GM18870 (cell line): ENCODE data around the gene CCL16.

Source experiments
- ATAC-seq: cut with Tn5 transposase; IDR thresholded peaks from one replicate; pipeline ENCODE4 v1.9.1; 2021; ENCODE audit warnings: moderate library complexity; ENCODE audit not compliant: unreplicated experiment

CCL16 gene

GRCh38 chr17:35988164-35988563, 6.9 kb upstream of the CCL16 start:
- no peak for ATAC-seq

- no peak for ATAC-seq
Observed at GRCh38 chr17:35986643-35987042, 5.3 kb upstream of the CCL16 start, which contains the start of gene CCL14. TSS of gene CCL14 (minus strand) at chr17:35986729. CDS start at chr17:35986649, 80 bp downstream.

GRCh38 chr17:35984140-35984539, 2.8 kb upstream of the CCL16 start:
- ATAC-seq: no peak

GRCh38 chr17:35982409-35983191, 1.3 kb upstream of the CCL16 start:
- no peak for ATAC-seq

- no peak for ATAC-seq
Observed at GRCh38 chr17:35981908-35982330, 622 bp upstream of the CCL16 start.

- ATAC-seq: no peak
Observed at GRCh38 chr17:35978346-35978745, 3.0 kb downstream of the CCL16 start.

GRCh38 chr17:35977509-35977908, 3.8 kb downstream of the CCL16 start:
- ATAC-seq: no peak

- ATAC-seq: no peak
Observed at GRCh38 chr17:35973333-35974260, 7.7 kb downstream of the CCL16 start.

- no peak for ATAC-seq
Observed at GRCh38 chr17:35972945-35973332, 8.4 kb downstream of the CCL16 start.

GRCh38 chr17:35972535-35972934, 8.8 kb downstream of the CCL16 start:
- ATAC-seq: no peak

GRCh38 chr17:35972066-35972465, 9.2 kb downstream of the CCL16 start:
- no peak for ATAC-seq

GRCh38 chr17:35969558-35970380, 11.5 kb downstream of the CCL16 start:
- ATAC-seq: no peak

- no peak for ATAC-seq
Observed at GRCh38 chr17:35968520-35969054, 12.7 kb downstream of the CCL16 start.

- ATAC-seq: no peak
Observed at GRCh38 chr17:35965272-35965671, 16.0 kb downstream of the CCL16 start.

GRCh38 chr17:35963663-35964062, 17.6 kb downstream of the CCL16 start:
- no peak for ATAC-seq

- ATAC-seq: no peak
Observed at GRCh38 chr17:35953720-35954119, 27.6 kb downstream of the CCL16 start.

- ATAC-seq: no peak
Observed at GRCh38 chr17:35949401-35949800, 31.9 kb downstream of the CCL16 start.

- no peak for ATAC-seq
Observed at GRCh38 chr17:35948092-35948491, 33.2 kb downstream of the CCL16 start.

- ATAC-seq: no peak
Observed at GRCh38 chr17:35947156-35947585, 34.1 kb downstream of the CCL16 start.

GRCh38 chr17:35944151-35944550, 37.1 kb downstream of the CCL16 start:
- ATAC-seq: no peak

GRCh38 chr17:35943537-35943936, 37.8 kb downstream of the CCL16 start, which contains the start of gene LYZL6:
TSS of gene LYZL6 (minus strand) at chr17:35943713. CDS start at chr17:35939356, 4,357 bp downstream.
- ATAC-seq: no peak
